ENCODE data around the gene LOXHD1.

The LOXHD1 gene

DNA sequence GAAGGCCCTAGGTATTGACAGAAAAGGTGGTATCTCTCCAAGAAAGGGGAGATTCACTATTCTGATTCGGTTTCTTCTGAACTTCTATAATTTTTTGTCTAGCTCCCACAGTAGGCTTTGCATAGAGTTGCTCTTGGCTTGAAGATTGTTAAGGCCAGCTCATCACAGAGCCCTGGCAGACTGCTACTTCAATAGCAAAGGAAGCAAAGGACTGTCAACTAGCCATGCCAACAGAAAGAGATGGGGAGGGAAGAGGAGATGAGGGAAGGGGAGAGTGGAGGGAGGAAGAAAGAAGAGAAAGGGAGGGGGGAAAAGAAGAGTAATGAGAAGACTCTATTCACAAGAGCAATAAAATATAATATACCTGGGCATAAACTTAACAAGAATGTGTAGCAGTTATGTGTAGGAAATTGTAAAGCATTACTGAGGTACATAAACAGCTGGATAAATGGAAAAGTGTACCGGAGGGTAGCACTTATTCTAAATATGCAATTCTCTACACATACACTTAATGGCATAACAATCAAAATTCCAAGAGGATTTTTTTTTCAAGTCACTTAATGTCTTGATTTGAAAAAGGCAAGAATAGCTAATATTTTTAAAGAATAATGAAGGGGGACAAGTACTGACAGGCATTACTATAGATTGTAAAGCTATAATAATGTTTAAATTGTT, 102.5 kb downstream of the LOXHD1 start:
- in situ Hi-C loops (cut with MboI; ENCODE audit: low sequenced_read_pairs): no loop called here

- in situ Hi-C loops (cut with MboI; ENCODE audit: low sequenced_read_pairs): no loop called here
Measured at GRCh38 chr18:46550609-46551008, 106.4 kb downstream of the LOXHD1 start.

GRCh38 chr18:46547520-46547919, 109.5 kb downstream of the LOXHD1 start:
- in situ Hi-C loops (cut with MboI; ENCODE audit: low sequenced_read_pairs): no loop called here

DNA sequence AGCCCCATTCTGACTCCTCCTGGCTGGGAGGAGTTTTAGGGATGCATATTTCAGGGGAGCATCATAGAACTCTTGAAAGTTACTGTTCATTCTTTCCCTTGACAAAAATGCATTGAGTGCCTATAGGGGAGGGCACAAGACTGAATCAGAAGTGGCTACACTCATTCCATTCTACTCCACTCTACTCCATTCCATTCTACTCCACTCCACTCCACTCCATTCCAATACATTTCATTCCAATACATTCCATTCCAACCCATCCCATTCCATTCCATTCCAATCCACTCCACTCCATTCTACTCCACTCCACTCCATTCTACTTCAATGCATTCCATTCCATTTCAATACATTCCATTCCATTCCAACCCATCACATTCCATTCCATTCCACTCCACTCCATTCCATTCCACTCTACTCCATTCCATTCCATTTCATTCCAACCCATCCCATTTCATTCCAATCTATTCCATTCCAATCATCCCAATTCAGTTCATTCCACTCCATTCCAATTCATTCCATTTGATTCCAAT, 110.8 kb downstream of the LOXHD1 start:
- in situ Hi-C loops (cut with MboI; ENCODE audit: low sequenced_read_pairs): no loop called here

DNA sequence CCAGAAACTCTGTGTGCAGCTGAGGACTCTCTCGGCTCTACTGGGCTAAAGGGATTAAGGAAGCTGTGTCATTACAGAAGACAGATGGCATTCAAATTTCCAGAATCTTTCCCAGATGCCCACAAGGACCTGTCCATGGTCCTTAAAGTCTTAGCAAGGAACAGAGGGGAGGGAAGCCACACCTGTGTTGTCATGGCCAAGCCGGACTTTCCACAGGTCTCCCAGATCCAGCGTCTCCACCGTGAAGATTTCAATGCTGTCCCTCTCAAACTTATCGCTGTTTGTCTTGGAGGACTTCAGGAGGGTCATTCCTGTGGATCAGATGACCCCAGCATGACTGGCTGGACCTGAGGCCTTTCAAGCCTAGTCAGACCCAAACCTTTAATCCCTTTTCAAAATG, 114.5 kb downstream of the LOXHD1 start:
- in situ Hi-C loops (cut with MboI; ENCODE audit: low sequenced_read_pairs): no loop called here

DNA sequence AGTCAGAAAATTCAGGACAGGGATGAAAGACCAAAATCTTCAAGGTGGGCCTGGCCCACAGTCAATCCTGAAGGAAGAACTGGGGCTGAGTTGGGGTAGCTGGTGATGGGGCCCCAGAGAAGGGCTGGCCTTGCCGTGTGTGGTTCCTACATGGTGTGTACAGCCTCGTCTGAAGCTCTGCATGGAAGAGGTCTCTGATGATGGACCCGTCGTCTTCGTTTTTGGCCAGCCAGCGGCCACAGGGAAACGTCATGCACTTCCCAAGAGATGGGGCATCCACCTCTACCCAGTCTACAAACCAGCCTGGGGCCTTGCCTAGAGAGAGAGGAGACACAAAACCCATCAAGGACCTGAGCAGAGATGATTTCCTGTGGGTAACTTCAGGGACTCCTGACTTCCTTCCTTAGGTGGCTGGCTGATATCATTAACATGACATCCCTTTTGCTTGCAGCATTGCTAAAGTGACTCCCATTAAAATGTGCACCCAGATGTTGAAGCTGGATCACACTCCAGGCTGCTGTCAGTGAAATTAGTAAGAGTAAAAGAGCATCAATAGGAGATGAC, 115.3 kb downstream of the LOXHD1 start:
- in situ Hi-C loops (cut with MboI; ENCODE audit: low sequenced_read_pairs): no loop called here

DNA sequence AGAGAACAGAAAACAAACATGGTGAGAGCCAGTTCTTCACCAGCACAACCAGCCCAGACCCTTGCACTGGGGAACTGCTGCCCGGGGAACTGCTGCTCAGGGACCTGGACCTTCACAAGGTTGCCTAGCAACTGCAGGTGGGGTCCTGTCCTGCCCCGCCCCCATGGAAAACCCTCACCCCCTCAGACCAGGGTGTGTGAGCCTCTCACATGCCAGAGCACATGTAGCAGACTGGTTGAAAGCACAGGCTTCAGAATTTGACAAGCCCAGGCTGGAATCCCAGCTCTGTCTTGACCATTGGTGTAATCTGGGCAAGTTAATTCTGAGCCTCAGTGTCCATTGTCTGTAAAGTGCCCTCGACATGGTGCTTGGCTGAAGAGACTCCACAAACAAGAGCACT, 118.6 kb downstream of the LOXHD1 start:
- in situ Hi-C loops (cut with MboI; ENCODE audit: low sequenced_read_pairs): no loop called here

DNA sequence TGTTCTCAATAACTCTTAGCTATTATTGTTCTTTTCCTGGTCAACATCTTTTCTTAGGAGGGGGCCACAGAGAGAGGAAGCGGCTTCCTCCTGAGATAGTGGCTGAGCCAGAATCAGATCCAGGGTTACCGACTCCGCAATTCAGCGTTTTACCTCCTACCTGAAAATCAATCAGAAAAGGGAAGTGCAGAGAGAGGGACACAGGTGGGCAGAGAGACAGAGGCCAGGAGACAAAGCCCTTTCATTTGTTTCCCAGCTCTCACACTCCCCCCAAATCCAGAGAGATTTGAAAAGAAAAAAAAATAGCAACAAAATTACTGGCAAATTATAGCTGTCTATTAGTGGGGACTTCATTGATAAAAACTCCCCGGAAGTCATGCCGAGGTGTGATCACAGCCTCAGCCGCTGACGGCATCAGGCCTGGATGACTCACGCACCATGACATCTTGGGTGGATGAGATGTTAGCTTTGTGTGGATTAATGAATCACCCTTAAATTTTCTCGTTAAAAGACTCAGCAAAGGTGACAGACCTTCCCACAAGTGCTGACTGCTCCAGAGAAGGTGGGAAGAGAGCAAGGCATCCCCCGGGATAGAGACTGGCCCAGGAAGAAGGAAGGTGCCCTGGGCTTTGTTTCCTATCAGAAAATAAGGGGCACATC, 120.7 kb downstream of the LOXHD1 start:
- in situ Hi-C loops (cut with MboI; ENCODE audit: low sequenced_read_pairs): no loop called here

- in situ Hi-C loops (cut with MboI; ENCODE audit: low sequenced_read_pairs): no loop called here
Measured at GRCh38 chr18:46531482-46531881, 125.5 kb downstream of the LOXHD1 start.

DNA sequence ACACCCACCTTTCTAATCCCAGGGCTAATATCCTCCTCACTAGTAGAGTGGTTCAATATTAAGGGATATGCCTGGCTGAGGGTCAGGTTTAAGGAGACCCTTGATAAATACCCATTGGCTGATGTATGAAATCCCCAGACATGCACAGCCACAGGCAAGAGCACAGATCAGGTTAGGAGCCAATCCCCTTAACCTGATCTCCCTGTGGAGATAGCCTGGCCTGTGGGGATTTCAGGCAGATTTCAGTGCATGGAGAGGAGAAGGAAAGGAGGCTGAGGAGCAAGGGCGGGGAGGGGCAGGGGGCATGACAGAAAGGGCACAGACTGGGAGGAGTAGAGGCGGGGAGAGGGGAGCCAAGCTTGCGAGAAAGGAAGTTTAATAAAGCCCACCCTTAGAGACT, 129.0 kb downstream of the LOXHD1 start:
- in situ Hi-C loops (cut with MboI; ENCODE audit: low sequenced_read_pairs): no loop called here

GRCh38 chr18:46519870-46520269, 137.2 kb downstream of the LOXHD1 start:
- in situ Hi-C loops (cut with MboI; ENCODE audit: low sequenced_read_pairs): loop anchor here (25.0 kb wide), 1 partner anchor 383 kb away; no protein-coding TSS in a partner anchor

DNA sequence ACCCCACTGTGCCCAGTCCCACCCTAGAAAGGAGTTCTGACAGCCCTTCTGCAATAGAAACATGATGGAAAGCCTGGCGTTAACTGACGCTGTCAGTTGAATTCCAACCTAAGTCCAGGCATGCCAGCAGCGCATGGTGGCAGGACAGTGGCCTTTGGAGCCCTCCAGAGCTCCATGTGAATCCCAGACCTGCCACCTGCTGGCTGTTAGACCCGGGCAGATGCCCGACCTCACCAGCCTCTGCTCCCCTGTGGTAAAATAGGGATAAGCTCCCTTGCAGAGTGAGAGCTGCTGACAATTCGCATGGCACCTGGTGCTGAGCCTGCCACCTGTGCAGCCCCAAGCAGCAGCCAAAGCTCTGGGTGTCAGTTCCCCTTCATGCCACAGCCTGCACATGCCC, 138.6 kb downstream of the LOXHD1 start:
- in situ Hi-C loops (cut with MboI; ENCODE audit: low sequenced_read_pairs): loop anchor here (25.0 kb wide), 1 partner anchor 381 kb away; no protein-coding TSS in a partner anchor

- in situ Hi-C loops (cut with MboI; ENCODE audit: low sequenced_read_pairs): loop anchor here (25.0 kb wide), 1 partner anchor 379 kb away; no protein-coding TSS in a partner anchor
Measured at GRCh38 chr18:46516555-46516954, 140.5 kb downstream of the LOXHD1 start.

DNA sequence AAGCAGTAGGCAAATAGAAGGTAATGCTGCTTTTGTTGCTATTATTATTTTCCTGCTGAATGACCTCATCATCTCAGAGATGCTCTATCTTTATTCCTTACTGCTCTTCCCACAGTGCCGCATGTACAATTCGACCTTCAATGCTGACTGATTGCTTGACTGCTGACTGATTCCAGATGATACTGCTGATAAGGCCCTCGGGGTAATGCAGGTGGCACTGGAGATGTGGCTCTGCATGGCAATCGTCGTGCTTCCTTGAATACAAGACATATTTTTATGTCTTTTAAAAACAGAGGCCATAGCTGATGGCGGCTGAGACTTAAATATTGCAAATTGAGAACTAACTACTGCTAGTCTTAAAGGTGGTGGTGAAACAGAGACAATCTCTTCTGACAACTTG, 146.6 kb downstream of the LOXHD1 start:
- in situ Hi-C loops (cut with MboI; ENCODE audit: low sequenced_read_pairs): loop anchor here (25.0 kb wide), 1 partner anchor 373 kb away; no protein-coding TSS in a partner anchor

- in situ Hi-C loops (cut with MboI; ENCODE audit: low sequenced_read_pairs): loop anchor here (25.0 kb wide), 1 partner anchor 372 kb away; no protein-coding TSS in a partner anchor
Measured at GRCh38 chr18:46509530-46509929, 147.5 kb downstream of the LOXHD1 start.

DNA sequence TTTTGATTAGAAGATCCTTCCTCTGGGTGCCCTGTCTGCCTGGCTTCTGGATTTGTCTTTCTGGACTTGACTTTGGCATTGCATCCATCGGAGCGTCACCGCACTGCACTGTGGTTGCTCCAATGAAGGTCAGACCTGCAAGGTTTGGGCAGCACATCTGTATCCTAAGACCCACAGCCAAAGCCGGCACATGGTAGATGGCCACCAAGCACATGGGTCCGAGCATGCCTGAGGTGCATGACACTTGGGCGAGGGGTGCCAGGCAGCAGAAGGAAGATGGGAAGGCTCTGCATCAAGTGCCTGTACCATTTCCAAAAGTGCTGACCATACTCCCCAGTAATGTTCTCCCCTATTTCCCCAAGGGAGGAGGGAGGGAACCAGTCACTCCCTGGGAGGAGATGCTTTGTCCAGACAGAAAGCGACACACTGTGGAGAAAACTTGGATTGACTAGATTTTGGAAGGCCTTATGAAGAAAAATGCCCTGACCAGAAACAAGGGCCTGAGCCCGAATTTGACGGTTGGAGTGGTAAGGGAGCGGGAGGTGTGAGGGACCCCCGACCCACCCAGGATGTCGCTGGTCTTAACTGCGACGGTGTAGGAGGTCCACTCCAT, 149.9 kb downstream of the LOXHD1 start:
- in situ Hi-C loops (cut with MboI; ENCODE audit: low sequenced_read_pairs): loop anchor here (25.0 kb wide), 1 partner anchor 370 kb away; no protein-coding TSS in a partner anchor

DNA sequence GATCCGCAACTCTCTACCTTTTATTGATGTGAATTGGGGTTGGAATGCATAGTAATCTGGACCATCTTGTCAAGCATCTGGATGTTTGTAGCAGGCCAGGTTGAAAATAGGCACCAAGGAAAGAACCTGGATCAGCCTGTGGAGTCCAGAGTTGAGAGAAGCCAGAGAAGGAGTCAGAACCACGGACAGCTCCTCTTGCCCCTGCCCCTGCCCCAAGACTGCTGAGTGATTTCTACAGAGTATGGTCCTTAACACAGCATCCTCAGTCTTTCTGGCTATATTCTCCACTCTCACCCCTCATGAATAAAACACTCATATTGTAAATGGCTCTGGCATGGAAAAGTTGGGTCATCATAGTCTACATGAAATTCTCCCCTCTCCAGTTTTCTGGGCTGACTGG, 154.6 kb downstream of the LOXHD1 start:
- in situ Hi-C loops (cut with MboI; ENCODE audit: low sequenced_read_pairs): loop anchor here (25.0 kb wide), 1 partner anchor 365 kb away; no protein-coding TSS in a partner anchor

DNA sequence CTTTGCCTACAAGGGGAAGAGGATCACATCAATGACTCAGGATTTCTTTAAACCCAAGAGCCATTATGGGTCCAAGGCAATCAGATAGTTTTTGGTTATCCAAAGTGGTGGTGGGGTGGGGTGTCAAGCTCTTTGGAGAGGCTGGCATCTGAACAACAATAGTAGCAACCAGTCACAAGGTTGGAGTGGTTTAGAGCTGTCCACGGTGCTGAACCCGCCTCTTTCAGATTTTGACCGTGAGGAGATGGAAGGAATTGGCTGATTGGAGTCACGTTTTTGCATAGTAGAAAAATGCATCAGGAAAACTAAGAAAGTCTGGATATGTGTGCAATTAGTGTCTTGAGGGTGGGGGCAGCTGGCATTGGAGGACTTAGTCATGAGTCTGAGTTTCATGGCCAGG, 159.9 kb downstream of the LOXHD1 start:
- in situ Hi-C loops (cut with MboI; ENCODE audit: low sequenced_read_pairs): no loop called here

- in situ Hi-C loops (cut with MboI; ENCODE audit: low sequenced_read_pairs): no loop called here
Measured at GRCh38 chr18:46488471-46489213, 168.4 kb downstream of the LOXHD1 start.

- in situ Hi-C loops (cut with MboI; ENCODE audit: low sequenced_read_pairs): no loop called here
Measured at GRCh38 chr18:46485675-46486194, 171.3 kb downstream of the LOXHD1 start.

All from HL-60/S4 (cell line).